SH-SY5Y (cell line): ENCODE measurements around the gene ADGB.

Experiments used
- GATA2 ChIP-seq: IDR thresholded peaks from 2 replicates; pipeline ENCODE4 v1.6.1; 2011; ENCODE audit warnings: mild to moderate bottlenecking, low read depth, low read length
- GATA3 ChIP-seq: IDR thresholded peaks from 2 replicates; pipeline ENCODE4 v1.6.1; 2011; ENCODE audit warnings: low read depth, mild to moderate bottlenecking, low read length, moderate library complexity

DNA sequence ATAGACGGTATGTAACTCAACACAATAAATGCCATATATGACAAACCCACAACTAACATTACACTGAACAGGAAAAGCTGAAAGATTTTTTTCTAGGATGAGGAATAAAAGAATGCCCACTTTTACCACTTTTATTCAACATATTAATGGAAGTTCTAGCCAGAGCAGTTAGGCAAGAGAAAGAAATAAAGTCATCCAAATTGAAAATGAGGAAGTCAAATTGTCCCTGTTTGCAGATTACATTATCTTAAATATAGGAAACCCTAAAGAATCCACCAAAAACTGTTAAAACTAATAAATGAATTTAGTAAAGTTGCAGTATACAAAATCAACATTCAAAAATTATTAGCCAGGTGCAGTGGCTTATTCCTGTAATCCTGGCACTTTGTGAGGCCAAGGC is 24.6 kb upstream of the ADGB start:
- TF ChIP-seq GATA2 (no peak), GATA3 (no peak)
